Choroid plexus epithelial cell (primary cell): ENCODE measurements around the gene DMRT3.

Source experiments
- DNase-seq: peaks from one replicate; pipeline ENCODE4 v3.0.0-alpha.2; 2010; ENCODE audit warnings: low read depth
- H3K4me3 ChIP-seq: 2 replicates; pipeline ENCODE4 v1.5.1; 2011; ENCODE audit warnings: low read depth, mild to moderate bottlenecking, control low read depth, low read length, moderate library complexity
- TF ChIP-seq, protein P1 (sequence below): conservative IDR thresholded peaks from 2 replicates; pipeline ENCODE4 v1.5.1; 2011; ENCODE audit warnings: low read depth, mild to moderate bottlenecking, control low read depth, inconsistent platforms, low read length, moderate library complexity

DMRT3 gene

DNA sequence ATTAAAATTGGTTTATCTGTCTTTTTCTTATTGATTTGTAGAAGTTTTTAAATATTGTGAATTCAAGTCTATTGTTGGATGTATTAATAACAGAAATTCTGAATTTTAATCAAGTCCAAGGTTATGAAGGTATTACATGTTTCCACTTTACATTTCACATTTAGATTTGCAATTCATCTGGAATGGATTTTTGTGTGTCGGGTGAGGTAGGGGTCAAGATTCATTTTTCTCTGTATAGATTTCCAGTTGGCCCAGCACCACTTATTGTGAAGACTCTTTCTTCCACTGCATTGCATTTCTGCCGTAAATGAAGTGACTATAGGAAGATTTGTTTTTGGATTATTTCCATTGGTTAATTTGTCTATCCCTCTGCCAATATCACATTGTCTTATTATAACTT lies 38.2 kb downstream of the DMRT3 start:
- DNase-seq, result no peak
- H3K4me3 ChIP-seq, result no peak overlapping the region
- TF ChIP-seq, protein P1, sequence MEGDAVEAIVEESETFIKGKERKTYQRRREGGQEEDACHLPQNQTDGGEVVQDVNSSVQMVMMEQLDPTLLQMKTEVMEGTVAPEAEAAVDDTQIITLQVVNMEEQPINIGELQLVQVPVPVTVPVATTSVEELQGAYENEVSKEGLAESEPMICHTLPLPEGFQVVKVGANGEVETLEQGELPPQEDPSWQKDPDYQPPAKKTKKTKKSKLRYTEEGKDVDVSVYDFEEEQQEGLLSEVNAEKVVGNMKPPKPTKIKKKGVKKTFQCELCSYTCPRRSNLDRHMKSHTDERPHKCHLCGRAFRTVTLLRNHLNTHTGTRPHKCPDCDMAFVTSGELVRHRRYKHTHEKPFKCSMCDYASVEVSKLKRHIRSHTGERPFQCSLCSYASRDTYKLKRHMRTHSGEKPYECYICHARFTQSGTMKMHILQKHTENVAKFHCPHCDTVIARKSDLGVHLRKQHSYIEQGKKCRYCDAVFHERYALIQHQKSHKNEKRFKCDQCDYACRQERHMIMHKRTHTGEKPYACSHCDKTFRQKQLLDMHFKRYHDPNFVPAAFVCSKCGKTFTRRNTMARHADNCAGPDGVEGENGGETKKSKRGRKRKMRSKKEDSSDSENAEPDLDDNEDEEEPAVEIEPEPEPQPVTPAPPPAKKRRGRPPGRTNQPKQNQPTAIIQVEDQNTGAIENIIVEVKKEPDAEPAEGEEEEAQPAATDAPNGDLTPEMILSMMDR, result no peak

DNA sequence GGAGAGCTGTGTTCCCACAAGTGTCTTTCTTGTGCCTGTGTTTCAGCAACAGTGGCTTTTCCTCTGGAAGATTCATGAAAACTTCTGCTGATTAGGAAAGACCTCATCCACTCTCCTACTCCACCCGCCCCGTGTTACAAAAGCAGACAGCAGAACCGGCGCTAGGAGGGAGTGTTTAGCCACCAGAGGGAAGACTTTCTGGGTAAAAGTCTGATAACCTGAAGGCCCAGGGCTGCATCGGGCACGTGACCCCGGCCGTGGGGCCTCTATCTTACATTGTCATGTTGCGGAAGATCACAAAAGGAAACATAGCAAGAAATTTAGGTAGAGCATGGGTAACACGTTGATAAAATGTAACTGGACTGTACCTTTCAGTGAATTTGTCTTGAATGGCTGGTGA lies 41.7 kb downstream of the DMRT3 start:
- TF ChIP-seq, protein P1, result peak; percentile 28
- DNase-seq, result peak; percentile 3
- H3K4me3 ChIP-seq, result no peak overlapping the region

DNA sequence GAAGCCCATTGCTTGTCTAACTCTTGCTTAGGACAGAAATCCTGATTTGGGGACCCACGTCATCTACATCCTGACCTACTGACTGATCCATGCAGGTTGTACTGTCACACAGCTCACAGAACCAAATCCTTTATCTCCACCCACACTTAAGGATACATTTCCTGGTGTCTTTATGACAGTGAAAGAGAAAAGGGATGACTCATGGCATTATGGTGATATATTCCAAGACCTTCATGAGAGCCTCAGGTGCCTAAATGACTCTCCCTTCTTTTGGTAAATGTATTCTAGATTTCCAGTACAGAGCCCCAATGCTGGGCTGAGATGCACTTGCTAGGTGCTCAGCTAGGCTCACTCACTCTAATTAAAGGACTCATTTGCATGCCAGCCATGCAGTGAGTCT lies 47.7 kb downstream of the DMRT3 start:
- TF ChIP-seq, protein P1, result no peak
- no peak overlapping the region for H3K4me3 ChIP-seq
- DNase-seq, result no peak

DNA sequence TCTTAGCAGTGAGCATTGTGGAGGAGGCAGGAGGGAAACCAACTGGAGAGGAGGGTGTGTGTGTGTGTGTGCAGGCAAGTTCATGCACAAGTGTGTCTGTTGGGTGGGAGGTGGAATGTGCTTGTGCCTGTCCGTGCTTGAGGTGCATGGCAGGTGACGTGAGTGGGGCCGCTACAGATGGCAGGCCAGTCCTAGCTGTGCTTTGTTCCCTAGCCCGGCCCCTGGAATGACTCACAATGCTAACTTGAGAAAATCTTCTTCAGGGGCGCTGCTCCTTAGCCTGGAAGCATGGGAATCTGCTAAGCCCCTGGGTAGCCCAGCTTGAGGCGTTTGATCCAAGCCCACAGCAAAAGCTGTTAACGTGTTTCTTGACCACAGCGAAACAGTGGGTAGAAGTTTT lies 48.7 kb downstream of the DMRT3 start:
- no peak overlapping the region for H3K4me3 ChIP-seq
- DNase-seq, result no peak
- TF ChIP-seq, protein P1, result no peak

DNA sequence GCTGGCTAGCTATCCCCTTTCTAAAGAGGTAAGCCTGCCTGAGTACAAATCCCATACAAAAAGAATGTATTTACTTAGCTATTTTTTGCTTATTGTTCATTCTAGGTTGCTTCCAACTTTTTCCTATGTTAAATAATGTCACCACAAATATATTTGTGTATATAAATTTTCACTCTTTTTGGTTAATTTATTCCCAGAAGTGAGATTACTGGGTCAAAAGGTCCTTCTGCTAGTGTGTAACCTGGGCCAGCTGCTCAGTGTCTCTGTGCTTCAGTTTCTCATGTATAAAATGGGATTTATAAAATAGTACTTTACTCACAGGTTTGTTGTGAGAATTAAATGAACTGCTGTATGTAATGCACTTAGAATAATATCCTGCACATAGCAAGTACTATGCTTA lies 49.8 kb downstream of the DMRT3 start:
- no peak overlapping the region for H3K4me3 ChIP-seq
- TF ChIP-seq, protein P1, result no peak
- DNase-seq, result no peak

DNA sequence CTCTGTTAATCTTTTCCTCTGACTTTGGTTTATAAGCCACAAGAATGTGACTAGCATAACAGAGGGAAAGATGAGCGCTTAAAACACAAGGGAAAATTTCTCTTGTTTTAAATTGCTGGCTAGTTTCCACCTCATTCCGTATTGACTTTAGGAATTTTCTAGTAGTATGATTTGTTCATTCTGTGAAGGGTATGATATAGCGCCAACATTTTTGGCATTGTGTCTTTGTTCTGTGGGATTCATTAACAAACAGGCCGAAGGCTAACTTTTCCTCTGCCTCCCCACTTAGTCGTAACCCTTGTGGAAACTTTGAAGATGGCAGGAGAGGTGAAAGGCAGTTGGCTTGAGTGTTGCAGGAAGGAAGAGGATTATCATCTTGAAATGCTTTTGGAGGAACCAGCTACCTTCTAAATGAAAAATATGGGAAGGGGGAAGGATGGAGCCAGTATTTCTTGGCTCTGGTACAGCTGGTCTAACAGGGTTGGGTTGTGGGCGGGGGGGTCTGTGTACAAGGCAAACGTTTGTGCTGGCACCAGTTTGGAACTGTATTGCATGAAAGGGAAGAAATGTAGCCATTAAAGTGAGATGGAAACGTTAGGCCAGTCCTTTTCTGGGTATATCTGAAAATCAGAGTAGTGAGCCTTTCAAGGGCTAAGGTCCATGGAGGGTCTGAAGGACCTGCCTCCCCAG lies 52.2 kb downstream of the DMRT3 start:
- TF ChIP-seq, protein P1, result no peak
- H3K4me3 ChIP-seq, result no peak overlapping the region
- no peak for DNase-seq

DNA sequence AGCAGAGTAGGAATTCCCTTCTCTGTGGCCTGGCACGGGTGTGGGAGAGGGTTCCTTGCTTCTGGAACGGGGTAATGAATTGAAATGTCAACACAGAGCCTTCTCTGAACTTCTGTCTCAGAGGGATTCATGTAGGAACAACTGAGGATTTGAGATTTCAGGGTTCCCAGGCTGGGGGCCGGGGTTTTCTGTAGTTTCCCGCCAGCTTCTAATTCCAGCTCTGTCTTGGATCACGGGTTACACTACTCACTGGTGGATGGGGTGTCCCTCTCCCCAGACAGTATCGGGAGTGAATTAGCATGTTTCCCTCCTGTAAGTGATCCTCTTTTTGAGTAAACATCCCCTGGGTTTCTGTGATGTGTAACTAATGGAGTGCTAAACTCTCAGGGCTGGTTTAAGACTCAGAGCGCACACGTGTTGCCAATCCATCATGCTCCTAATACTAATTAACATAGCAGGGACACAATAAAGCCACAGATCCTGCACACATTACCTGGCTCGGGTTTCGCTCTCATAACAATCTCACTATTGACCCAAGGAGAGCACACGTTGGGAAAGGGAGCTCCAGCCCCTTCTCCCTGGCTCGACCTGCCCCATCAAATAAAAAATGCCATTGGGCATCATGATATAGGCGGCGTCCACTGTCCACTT lies 55.6 kb downstream of the DMRT3 start:
- DNase-seq, result no peak
- TF ChIP-seq, protein P1, result no peak
- H3K4me3 ChIP-seq, result no peak overlapping the region
